HCT116 (cell line): Measurements from ENCODE around the gene SFTPB. TPM values are rescaled to one million over a fixed set of nuclear protein-coding genes. Genes with fewer than 3 reads are reported as not detected.
"Not testable (repeated sequence)": the region's sequence is repeated elsewhere in the genome, so short reads cannot be mapped to it uniquely, and the experiment has no call there.

Source experiments
- ATAC-seq: fragments of 200-7000 bp; cut with Tn5 transposase; 2 replicates; pipeline ENCODE4 v1.9.1; 2020; ENCODE audit warnings: mild to moderate bottlenecking, moderate library complexity
- BruUV-seq: library from RNA; stranded (reverse); fragments of 400-500 nt; replicated peaks from 2 replicates; lab custom pipeline; 2021; lab: Mats Ljungman, UMichigan
- CTCF ChIA-PET: fragments of 300-600 bp; sonication (Branson Sonifier 250); formaldehyde crosslinking; loops from one replicate; lab custom pipeline; 2021; ENCODE audit warnings: antibody characterized with exemption; lab: Charles Lee
- POLR2A ChIA-PET: fragments of 300-600, 350-600 bp; sonication (Branson Sonifier 250); formaldehyde crosslinking; loops from one replicate; lab custom pipeline; 2021; ENCODE audit warnings: antibody characterized with exemption; lab: Charles Lee
- RAD21 ChIA-PET, 2 experiments: fragments of 300-600 bp; sonication (Branson Sonifier 250); formaldehyde crosslinking; loops; one replicate each; lab custom pipeline; 2023; ENCODE audit warnings: low total read pairs in 2 of 2; ENCODE audit not compliant: uncharacterized antibody in 2 of 2, unreplicated experiment in 2 of 2, low non-redundant PET in 1 of 2; lab: Charles Lee
- DNase-seq: peaks from one replicate; pipeline ENCODE4 v3.0.0-alpha.2; 2010; ENCODE audit warnings: low read depth, low spot score
- H2AFZ ChIP-seq: fragments of 200-600 bp; shearing (Covaris generic), sonication (generic); 2 replicates; pipeline ENCODE4 v1.6.1; 2017; ENCODE audit warnings: low read depth, mixed run types, mixed read lengths, antibody characterized with exemption, low read length; ENCODE audit not compliant: poor library complexity, severe bottlenecking
- H3K27ac ChIP-seq: 2 replicates; pipeline ENCODE4 v1.5.1; 2012; ENCODE audit warnings: low read depth, low read length
- H3K27me3 ChIP-seq: fragments of 200-600 bp; sonication (generic); 2 replicates; pipeline ENCODE4 v1.6.1; 2016; ENCODE audit warnings: mixed run types, low read length, mixed read lengths; ENCODE audit not compliant: insufficient read depth
- H3K36me3 ChIP-seq, 2 experiments: fragments of 200-500 bp in 1 of 2; fragments of 200-600 bp in 1 of 2; sonication (Bioruptor generic) in 1 of 2; sonication (generic) in 1 of 2; 2 replicates each; pipeline versions ENCODE4 v1.5.1 to v1.6.1; 2014 to 2016; ENCODE audit warnings: low read length in 2 of 2, inconsistent platforms in 1 of 2, mixed read lengths in 1 of 2, mixed run types in 1 of 2; ENCODE audit not compliant: insufficient read depth in 2 of 2, control insufficient read depth in 1 of 2
- H3K4me1 ChIP-seq, 2 experiments: fragments of 200-600 bp in 1 of 2; sonication (generic) in 1 of 2; 2 replicates each; pipeline versions ENCODE4 v1.5.1 to v1.6.1; 2012 to 2017; ENCODE audit warnings: low read length in 2 of 2, inconsistent platforms in 1 of 2, mild to moderate bottlenecking in 1 of 2, mixed read lengths in 1 of 2, mixed run types in 1 of 2, moderate library complexity in 1 of 2; ENCODE audit not compliant: insufficient read depth in 2 of 2, control insufficient read depth in 1 of 2
- H3K4me2 ChIP-seq: fragments of 200-600 bp; sonication (generic); 2 replicates; pipeline ENCODE4 v1.6.1; 2017; ENCODE audit warnings: mixed run types, low read length, mixed read lengths
- H3K4me3 ChIP-seq, 2 experiments: fragments of 200-600 bp in 1 of 2; sonication (generic) in 1 of 2; replicated peaks in 1 of 2; 2 replicates each; pipeline ENCODE4 v1.5.1; 2011 to 2016; ENCODE audit warnings: low read length in 2 of 2, control low read depth in 1 of 2, low read depth in 1 of 2, mild to moderate bottlenecking in 1 of 2, mixed read lengths in 1 of 2, mixed run types in 1 of 2
- H3K79me2 ChIP-seq: fragments of 200-600 bp; sonication (generic); 2 replicates; pipeline ENCODE4 v1.6.1; 2017; ENCODE audit warnings: mild to moderate bottlenecking, mixed run types, low read length, moderate library complexity, mixed read lengths; ENCODE audit not compliant: insufficient read depth
- H3K9ac ChIP-seq: fragments of 200-600 bp; sonication (generic); 2 replicates; pipeline ENCODE4 v1.6.1; 2016; ENCODE audit warnings: low read length, mixed read lengths
- H3K9me2 ChIP-seq: fragments of 200-600 bp; sonication (generic), shearing (Covaris generic); 2 replicates; pipeline ENCODE4 v1.6.1; 2017; ENCODE audit warnings: mixed run types, mild to moderate bottlenecking, moderate library complexity; ENCODE audit not compliant: insufficient read depth
- H3K9me3 ChIP-seq, 2 experiments: fragments of 200-500 bp in 1 of 2; fragments of 200-600 bp in 1 of 2; sonication (Bioruptor generic) in 1 of 2; sonication (generic) in 1 of 2; 2 replicates each; pipeline ENCODE4 v1.6.1; 2014 to 2017; ENCODE audit warnings: low read length in 2 of 2, mixed read lengths in 2 of 2, inconsistent platforms in 1 of 2, low read depth in 1 of 2, mild to moderate bottlenecking in 1 of 2, mixed run types in 1 of 2, moderate library complexity in 1 of 2; ENCODE audit not compliant: control insufficient read depth in 1 of 2, insufficient read depth in 1 of 2
- H4K20me1 ChIP-seq: fragments of 200-600 bp; sonication (generic), shearing (Covaris generic); 2 replicates; pipeline ENCODE4 v1.6.1; 2017; ENCODE audit warnings: mixed run types, mild to moderate bottlenecking, moderate library complexity; ENCODE audit not compliant: insufficient read depth
- CBX3 ChIP-seq: IDR thresholded peaks from 2 replicates; pipeline ENCODE4 v1.6.1; 2012; ENCODE audit warnings: low read depth
- CTCF ChIP-seq, 3 experiments: fragments of 200-600 bp in 1 of 3; sonication (generic) in 1 of 3; IDR thresholded peaks in 2 of 3; conservative IDR thresholded peaks in 1 of 3; 2 replicates each; pipeline ENCODE4 v1.5.1; 2012 to 2017; ENCODE audit warnings: low read depth in 2 of 3, low read length in 2 of 3, antibody characterized with exemption in 1 of 3, borderline replicate concordance in 1 of 3, control low read depth in 1 of 3, mild to moderate bottlenecking in 1 of 3, mixed read lengths in 1 of 3, mixed run types in 1 of 3, moderate library complexity in 1 of 3; ENCODE audit not compliant: insufficient read depth in 1 of 3
- ELF1 ChIP-seq: IDR thresholded peaks from 2 replicates; pipeline ENCODE4 v1.6.1; 2012; ENCODE audit warnings: low read depth, borderline replicate concordance
- JUND ChIP-seq: IDR thresholded peaks from 2 replicates; pipeline ENCODE4 v1.6.1; 2012
- POLR2AphosphoS5 ChIP-seq: IDR thresholded peaks from 2 replicates; pipeline ENCODE4 v1.6.1; 2011; ENCODE audit warnings: mild to moderate bottlenecking, low read depth, low read length, moderate library complexity
- REST ChIP-seq: IDR thresholded peaks from 2 replicates; pipeline ENCODE4 v1.6.1; 2012; ENCODE audit warnings: low read depth
- SRF ChIP-seq: IDR thresholded peaks from 2 replicates; pipeline ENCODE4 v1.6.1; 2012; ENCODE audit warnings: low read depth
- intact Hi-C: fragments of 100-400 bp; cut with micrococcal nuclease; formaldehyde crosslinking; loops from 2 replicates; pipeline ENCODE4 v1.10.0; 2022
- total RNA-seq: library from RNA; stranded (reverse); gene quantifications from one replicate; pipeline ENCODE4 v1.2.1, GENCODE V29; 2021; ENCODE audit not compliant: unreplicated experiment

The SFTPB gene
- total RNA-seq, 1 experiment from 2014 or later, result 13.3 TPM

GRCh38 chr2:85614757-85615156 is 53.2 kb downstream of the SFTPB start:
- H3K9ac ChIP-seq, DNase-seq, H3K27me3 ChIP-seq, RAD21 ChIA-PET, H3K9me2 ChIP-seq, ATAC-seq, H3K9me3 ChIP-seq, BruUV-seq, CTCF ChIA-PET, H3K27ac ChIP-seq, H2AFZ ChIP-seq, H4K20me1 ChIP-seq, H3K4me3 ChIP-seq, H3K4me2 ChIP-seq: not testable (repeated sequence)
- H3K79me2 ChIP-seq, result peaks cover 61% of the 10 kb centered on the region
- peaks cover 18 to 39% of the 10 kb centered on the region in 2 experiments for H3K4me1 ChIP-seq
- peaks cover 11 to 21% of the 10 kb centered on the region in 2 experiments; a peak in 3 of 4 replicates for H3K36me3 ChIP-seq
- intact Hi-C loops, result loop anchor here (5.0 kb wide), 2 partner anchors 262 to 323 kb away; partner anchors contain the start of genes ELMOD3 and RETSAT
- POLR2A ChIA-PET, result interaction anchor here (1.4 kb wide), 1 partner anchor 58 kb away, joined by 4 read pairs; no protein-coding TSS in a partner anchor

- H3K9ac ChIP-seq, result no peak overlapping the region
- H3K4me2 ChIP-seq, result no peak overlapping the region
- TF ChIP-seq JUND, result no peak
- TF ChIP-seq POLR2AphosphoS5, result peak; percentile 25
- TF ChIP-seq CBX3, result no peak
- TF ChIP-seq CTCF (IDR thresholded peaks at IDR 0.05 in 2 of 3, conservative IDR thresholded peaks at IDR 0.05 in 1 of 3; ENCODE audit: borderline replicate concordance in 1 of 3, insufficient read depth in 1 of 3, low read depth in 2 of 3, low read length in 2 of 3), result no peak
- no peak for TF ChIP-seq REST
- no peak for TF ChIP-seq ELF1
- TF ChIP-seq SRF, result no peak
- no peak overlapping the region for H2AFZ ChIP-seq
- ChIA-PET CTCF (no interaction called here), RAD21 (no interaction called here), POLR2A (no interaction called here)
- H3K79me2 ChIP-seq, result peaks cover 52% of the 10 kb centered on the region
- no peaks in the 10 kb centered on the region for H4K20me1 ChIP-seq
- no peaks in the 10 kb centered on the region for H3K9me2 ChIP-seq
- no peak overlapping the region for H3K4me3 ChIP-seq
- H3K27me3 ChIP-seq, result no peaks in the 10 kb centered on the region
- intact Hi-C loops, result loop anchor here (5.0 kb wide), 2 partner anchors 262 to 323 kb away; partner anchors contain the start of genes ELMOD3 and RETSAT
- DNase-seq (no peak), ATAC-seq (no peak)
- peaks cover 3 to 17% of the 10 kb centered on the region in 2 experiments; a peak in 2 of 4 replicates for H3K36me3 ChIP-seq
- H3K27ac ChIP-seq, result no peak overlapping the region
- H3K4me1 ChIP-seq, result peaks cover 18 to 39% of the 10 kb centered on the region in 2 experiments
- no TSS peak for BruUV-seq
- H3K9me3 ChIP-seq, result no peaks in the 10 kb centered on the region
Measured at GRCh38 chr2:85613717-85614515, 54.1 kb downstream of the SFTPB start.
